ENCODE results near the gene KRT17. TPM values are rescaled to one million over a fixed set of nuclear protein-coding genes. Genes with fewer than 3 reads are reported as not detected.

Gene KRT17
- total RNA-seq, 4 donors from 2014 or later, result 1.5 TPM; not detected in 3

GRCh38 chr17:41653892-41654677 lies 29.7 kb upstream of the KRT17 start:
- peak overlapping the region in 3 of 4 donors; percentile 79 to 86 (median 80) for H3K27ac ChIP-seq
- H3K36me3 ChIP-seq, result no peaks in the 10 kb centered on the region
- H3K9me3 ChIP-seq, result no peaks in the 10 kb centered on the region
- no peak for DNase-seq (ENCODE audit: low spot score in 2 of 2)
- H3K4me3 ChIP-seq, result no peak overlapping the region
- peaks cover 0 to 62% (median 11%) of the 10 kb centered on the region in 4 donors for H3K4me1 ChIP-seq
- TF ChIP-seq EP300 (IDR thresholded peaks at IDR 0.05), result peak in 1 of 2 donors; percentile 6
- no peak for TF ChIP-seq POLR2A (IDR thresholded peaks at IDR 0.05)
- H3K27me3 ChIP-seq, result no peaks in the 10 kb centered on the region
- WGBS, 2 donors, result 71 to 76% methylated on average over 2 to 10 of the region's 14 CpGs

GRCh38 chr17:41653421-41653820 lies 29.0 kb upstream of the KRT17 start:
- H3K4me1 ChIP-seq, result peaks cover 0 to 65% (median 12%) of the 10 kb centered on the region in 4 donors
- H3K36me3 ChIP-seq, result no peaks in the 10 kb centered on the region
- WGBS, 2 donors, result 93% methylated on average over 5 of the region's 5 CpGs
- H3K9me3 ChIP-seq, result no peaks in the 10 kb centered on the region
- no peaks in the 10 kb centered on the region for H3K27me3 ChIP-seq
- no peak overlapping the region for H3K4me3 ChIP-seq
- DNase-seq (ENCODE audit: low spot score in 2 of 2), result no peak
- peak overlapping the region in 2 of 4 donors; percentile 79 to 86 for H3K27ac ChIP-seq
- TF ChIP-seq CTCF (IDR thresholded peaks at IDR 0.05) (no peak), POLR2A (IDR thresholded peaks at IDR 0.05) (no peak), EP300 (IDR thresholded peaks at IDR 0.05) (no peak)

GRCh38 chr17:41652461-41652970 lies 28.1 kb upstream of the KRT17 start:
- H3K4me3 ChIP-seq, result no peak overlapping the region
- H3K27me3 ChIP-seq, result no peaks in the 10 kb centered on the region
- DNase-seq (ENCODE audit: low spot score in 2 of 2), result no peak
- WGBS, 2 donors, result 78 to 82% methylated on average over 4 to 5 of the region's 5 CpGs
- H3K36me3 ChIP-seq, result no peaks in the 10 kb centered on the region
- no peaks in the 10 kb centered on the region for H3K9me3 ChIP-seq
- peaks cover 0 to 69% (median 17%) of the 10 kb centered on the region in 4 donors for H3K4me1 ChIP-seq
- peak overlapping the region in 2 of 4 donors; percentile 79 to 86 for H3K27ac ChIP-seq
- no peak for TF ChIP-seq EP300 (IDR thresholded peaks at IDR 0.05)
- no peak for TF ChIP-seq POLR2A (IDR thresholded peaks at IDR 0.05)
- TF ChIP-seq CTCF (IDR thresholded peaks at IDR 0.05), result no peak

GRCh38 chr17:41651625-41652460 lies 27.5 kb upstream of the KRT17 start:
- Histone ChIP-seq H3K4me1 (peaks cover 0 to 63% (median 16%) of the 10 kb centered on the region in 4 donors), H3K36me3 (no peaks in the 10 kb centered on the region), H3K27ac (peak overlapping the region; percentile 60 to 86 (median 78)), H3K9me3 (no peaks in the 10 kb centered on the region), H3K27me3 (no peaks in the 10 kb centered on the region), H3K4me3 (no peak overlapping the region)
- TF ChIP-seq EP300 (IDR thresholded peaks at IDR 0.05), result peak; percentile 52 to 57
- TF ChIP-seq POLR2A (IDR thresholded peaks at IDR 0.05), result no peak
- no peak for TF ChIP-seq CTCF (IDR thresholded peaks at IDR 0.05)
- no peak for DNase-seq (ENCODE audit: low spot score in 2 of 2)
- WGBS, 2 donors, result 63 to 74% methylated on average over 6 to 13 of the region's 13 CpGs

GRCh38 chr17:41650794-41651624 lies 26.6 kb upstream of the KRT17 start:
- Histone ChIP-seq H3K9me3 (no peaks in the 10 kb centered on the region), H3K4me3 (no peak overlapping the region), H3K27me3 (no peaks in the 10 kb centered on the region), H3K27ac (peak overlapping the region; percentile 60 to 82 (median 75)), H3K36me3 (no peaks in the 10 kb centered on the region), H3K4me1 (peaks cover 0 to 59% (median 15%) of the 10 kb centered on the region in 4 donors)
- no peak for DNase-seq (ENCODE audit: low spot score in 2 of 2)
- TF ChIP-seq EP300 (IDR thresholded peaks at IDR 0.05) (no peak), POLR2A (IDR thresholded peaks at IDR 0.05) (no peak), CTCF (IDR thresholded peaks at IDR 0.05) (no peak)
- WGBS, 2 donors, result 75 to 80% methylated on average over 10 to 15 of the region's 15 CpGs
